Caki2 (cell line): ENCODE data around the gene IFIT1B. TPM values are rescaled to one million over a fixed set of nuclear protein-coding genes. Genes with fewer than 3 reads are reported as not detected.

Experiments used
- DNase-seq: peaks from one replicate; pipeline ENCODE4 v3.0.0-alpha.2; 2015; ENCODE audit warnings: low read depth
- in situ Hi-C: cut with HindIII; loops from 2 replicates; pipeline ENCODE4 v1.10.0; 2016; ENCODE audit warnings: low sequenced_read_pairs, low pct_unique_long_range_greater_than_20kb, mixed read lengths
- total RNA-seq: library from RNA; depleted of rRNA; stranded (reverse); fragments of >200 nt; shearing (Covaris generic); gene quantifications from 2 replicates; pipeline ENCODE4 v1.2.3, GENCODE V29; 2014; ENCODE audit warnings: low replicate concordance; rRNA removed

The IFIT1B gene
- total RNA-seq, 1 experiment from 2014 or later = not detected

GRCh38 chr10:89426230-89426868 is 48.5 kb downstream of the IFIT1B start:
- in situ Hi-C loops = no loop called here
- peak; percentile 48 for DNase-seq

- in situ Hi-C loops = no loop called here
- DNase-seq = no peak
Measured at GRCh38 chr10:89427629-89428028, 49.8 kb downstream of the IFIT1B start.

- in situ Hi-C loops = no loop called here
Measured at GRCh38 chr10:89428877-89429276, 51.0 kb downstream of the IFIT1B start.

GRCh38 chr10:89431977-89432376 is 54.1 kb downstream of the IFIT1B start:
- in situ Hi-C loops = no loop called here
- DNase-seq = peak; percentile 52

More at GRCh38 chr10:89428877-89429276, 51.0 kb downstream of the IFIT1B start:
- no peak for DNase-seq

Other genes with a start within 250 kb of the IFIT1B start
- gene CH25H, start 170.7 kb upstream of the IFIT1B start, total RNA-seq = not detected in 2 replicates
- gene LIPA, start 126.3 kb upstream of the IFIT1B start, total RNA-seq = 49.8 and 61.0 TPM in 2 replicates
- 5.9 and 7.9 TPM in 2 replicates for gene IFIT2, start 76.0 kb upstream of the IFIT1B start, total RNA-seq
- gene IFIT3, start 50.1 kb upstream of the IFIT1B start, total RNA-seq = 11.3 and 12.4 TPM in 2 replicates
- 19.8 and 26.9 TPM in 2 replicates for gene IFIT1, start 14.6 kb downstream of the IFIT1B start, total RNA-seq
- 7.2 and 16.0 TPM in 2 replicates for gene IFIT5, start 36.5 kb downstream of the IFIT1B start, total RNA-seq
- 0.51 and 2.6 TPM in 2 replicates for gene SLC16A12, start 157.5 kb downstream of the IFIT1B start, total RNA-seq